HepG2 (cell line): ENCODE measurements around the gene PSKH1. TPM values are rescaled to one million over a fixed set of nuclear protein-coding genes. Genes with fewer than 3 reads are reported as not detected.

ENCODE experiments used
- BRCA1 ChIP-seq: sonication (generic); formaldehyde crosslinking; IDR thresholded peaks from 2 replicates; pipeline ENCODE4 v1.4.0; 2020; ENCODE audit warnings: missing genetic modification reagents
- CBX1 ChIP-seq: IDR thresholded peaks from one replicate; pipeline ENCODE4 v1.6.1; 2016; ENCODE audit warnings: antibody characterized with exemption, low read depth
- HOXA3 ChIP-seq: sonication (generic); formaldehyde crosslinking; IDR thresholded peaks from 2 replicates; pipeline ENCODE4 v1.5.0; 2020; ENCODE audit warnings: missing genetic modification reagents
- ISL2 ChIP-seq: sonication (generic); formaldehyde crosslinking; IDR thresholded peaks from 2 replicates; pipeline ENCODE4 v1.5.0; 2020; ENCODE audit warnings: missing genetic modification reagents
- KDM6A ChIP-seq: IDR thresholded peaks from 2 replicates; pipeline ENCODE4 v1.6.1; 2016; ENCODE audit warnings: low read depth
- NPAS2 ChIP-seq: sonication (generic); formaldehyde crosslinking; IDR thresholded peaks from 2 replicates; pipeline ENCODE4 v1.8.0; 2022; ENCODE audit warnings: mild to moderate bottlenecking, missing genetic modification reagents, borderline replicate concordance
- TAF1 ChIP-seq: sonication (generic); formaldehyde crosslinking; IDR thresholded peaks from 2 replicates; pipeline ENCODE4 v1.4.0; 2020; ENCODE audit warnings: missing genetic modification reagents
- TEAD2 ChIP-seq: sonication (generic); formaldehyde crosslinking; IDR thresholded peaks from 2 replicates; pipeline ENCODE4 v1.9.0; 2021; ENCODE audit warnings: missing genetic modification reagents
- ZKSCAN8 ChIP-seq: IDR thresholded peaks from 2 replicates; pipeline ENCODE4 v1.6.1; 2016; ENCODE audit warnings: borderline replicate concordance, missing genetic modification reagents, missing compliant biosample characterization
- ZNF251 ChIP-seq: sonication (generic); formaldehyde crosslinking; IDR thresholded peaks from 2 replicates; pipeline ENCODE4 v1.9.0; 2021; ENCODE audit warnings: mild to moderate bottlenecking, missing genetic modification reagents
- ZNF292 ChIP-seq: sonication (generic); formaldehyde crosslinking; IDR thresholded peaks from 2 replicates; pipeline ENCODE4 v1.8.1; 2022; ENCODE audit warnings: mild to moderate bottlenecking, low read depth, missing genetic modification reagents, borderline replicate concordance
- ZNF572 ChIP-seq: sonication (generic); formaldehyde crosslinking; IDR thresholded peaks from 2 replicates; pipeline ENCODE4 v1.5.1; 2020; ENCODE audit warnings: mild to moderate bottlenecking, missing genetic modification reagents
- ZSCAN25 ChIP-seq: sonication (generic); formaldehyde crosslinking; IDR thresholded peaks from 2 replicates; pipeline ENCODE4 v1.8.0; 2022; ENCODE audit warnings: mild to moderate bottlenecking, missing genetic modification reagents
- polyA plus RNA-seq, 8 experiments: library from polyadenylated mRNA; depleted of rRNA in 3 of 8; stranded (reverse) in 7 of 8; unstranded in 1 of 8; fragments of >200 nt; fragmentation: Illumina TruSeq in 4 of 8; extraction: Trizol in 4 of 8; gene quantifications; 2 replicates each; pipeline versions ENCODE4 v1.2.1 to v1.2.3, GENCODE V29; 2011 to 2016; ENCODE audit warnings: low read depth in 4 of 8, missing spikeins in 1 of 8, mixed read lengths in 1 of 8; ENCODE audit not compliant: insufficient read depth in 1 of 8
- total RNA-seq, 5 experiments: library from RNA; depleted of rRNA; stranded (reverse); fragments of >200 nt; fragmentation: Illumina TruSeq; extraction: Trizol; gene quantifications; 2 replicates each; pipeline ENCODE4 v1.2.3, GENCODE V29; 2016; ENCODE audit warnings: low read depth in 1 of 5
- TF ChIP-seq, protein P1 (sequence below): sonication (generic); formaldehyde crosslinking; IDR thresholded peaks from 2 replicates; pipeline ENCODE4 v1.4.0; 2020; ENCODE audit warnings: missing genetic modification reagents, mild to moderate bottlenecking, borderline replicate concordance
- TF ChIP-seq, protein P2 (sequence below): sonication (generic); formaldehyde crosslinking; IDR thresholded peaks from 2 replicates; pipeline ENCODE4 v1.4.0; 2020; ENCODE audit warnings: mild to moderate bottlenecking, low read depth, missing genetic modification reagents
- TF ChIP-seq, protein P3 (sequence below): sonication (generic); formaldehyde crosslinking; IDR thresholded peaks from 2 replicates; pipeline ENCODE4 v1.4.0; 2020; ENCODE audit warnings: mild to moderate bottlenecking, missing genetic modification reagents
- TF ChIP-seq, protein P4 (sequence below): sonication (generic); formaldehyde crosslinking; IDR thresholded peaks from 2 replicates; pipeline ENCODE4 v1.5.1; 2020; ENCODE audit warnings: missing genetic modification reagents, mild to moderate bottlenecking, borderline replicate concordance
- TF ChIP-seq, protein P5 (sequence below): sonication (generic); formaldehyde crosslinking; IDR thresholded peaks from 2 replicates; pipeline ENCODE4 v1.5.0; 2020; ENCODE audit warnings: mild to moderate bottlenecking, missing genetic modification reagents
- TF ChIP-seq, protein P6 (sequence below): sonication (generic); formaldehyde crosslinking; IDR thresholded peaks from 2 replicates; pipeline ENCODE4 v1.4.0; 2020; ENCODE audit warnings: mild to moderate bottlenecking, missing genetic modification reagents
- TF ChIP-seq, protein P7 (sequence below): IDR thresholded peaks from 2 replicates; pipeline ENCODE4 v1.6.1; 2016; ENCODE audit warnings: missing compliant biosample characterization, missing genetic modification reagents, borderline replicate concordance

The PSKH1 gene
- total and polyA plus RNA-seq, 2 of the 13 experiments (the other 11 are each of a cell fraction or from before 2014, with no cell fraction given), result 8.4 to 19.1 TPM

DNA sequence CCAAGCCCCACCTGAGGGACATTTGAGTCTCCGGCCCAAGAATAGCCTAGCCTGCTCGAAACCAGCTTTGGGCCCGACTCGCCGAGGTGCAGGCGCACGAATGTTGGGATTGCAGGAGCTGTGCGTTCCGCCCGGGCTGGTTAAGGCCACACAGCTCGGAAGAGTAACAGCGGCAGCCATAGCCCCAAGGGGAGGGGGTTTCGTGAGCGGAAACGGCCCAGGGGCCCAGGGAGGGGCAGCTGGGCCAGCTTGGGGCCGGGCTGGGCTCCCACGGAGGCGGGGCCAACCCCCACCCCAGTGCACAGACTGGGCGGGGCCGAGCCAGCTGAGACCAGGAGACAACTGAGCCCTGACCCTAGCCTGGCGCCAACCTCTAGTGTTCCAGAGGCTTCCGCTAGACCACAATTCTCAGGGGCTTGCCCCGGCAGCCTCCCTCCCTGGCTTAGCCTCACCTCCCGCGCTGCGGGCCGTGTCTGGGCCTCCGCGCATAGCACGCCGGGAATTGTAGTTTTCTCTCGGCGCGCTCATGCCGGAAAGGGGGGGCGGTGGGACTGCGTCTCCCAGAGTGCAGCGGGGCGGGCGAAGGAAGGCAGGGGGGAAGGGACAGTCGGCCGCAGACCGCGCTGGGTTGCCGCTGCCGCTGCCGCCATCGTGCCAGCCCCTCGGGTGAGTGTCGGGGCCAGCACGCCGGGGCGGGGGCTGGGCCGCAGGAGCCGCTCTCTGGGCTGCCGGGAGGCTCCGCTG is 46.6 kb upstream of the PSKH1 start, which contains the start of gene NUTF2 (continued):
- TF ChIP-seq, protein P1, sequence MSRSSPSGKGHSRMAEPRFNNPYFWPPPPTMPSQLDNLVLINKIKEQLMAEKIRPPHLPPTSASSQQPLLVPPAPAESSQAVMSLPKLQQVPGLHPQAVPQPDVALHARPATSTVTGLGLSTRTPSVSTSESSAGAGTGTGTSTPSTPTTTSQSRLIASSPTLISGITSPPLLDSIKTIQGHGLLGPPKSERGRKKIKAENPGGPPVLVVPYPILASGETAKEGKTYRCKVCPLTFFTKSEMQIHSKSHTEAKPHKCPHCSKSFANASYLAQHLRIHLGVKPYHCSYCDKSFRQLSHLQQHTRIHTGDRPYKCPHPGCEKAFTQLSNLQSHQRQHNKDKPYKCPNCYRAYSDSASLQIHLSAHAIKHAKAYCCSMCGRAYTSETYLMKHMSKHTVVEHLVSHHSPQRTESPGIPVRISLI (CRISPR knock-in tag), result no peak; the same call in 1 of the 2 replicates
- TF ChIP-seq, protein P2, sequence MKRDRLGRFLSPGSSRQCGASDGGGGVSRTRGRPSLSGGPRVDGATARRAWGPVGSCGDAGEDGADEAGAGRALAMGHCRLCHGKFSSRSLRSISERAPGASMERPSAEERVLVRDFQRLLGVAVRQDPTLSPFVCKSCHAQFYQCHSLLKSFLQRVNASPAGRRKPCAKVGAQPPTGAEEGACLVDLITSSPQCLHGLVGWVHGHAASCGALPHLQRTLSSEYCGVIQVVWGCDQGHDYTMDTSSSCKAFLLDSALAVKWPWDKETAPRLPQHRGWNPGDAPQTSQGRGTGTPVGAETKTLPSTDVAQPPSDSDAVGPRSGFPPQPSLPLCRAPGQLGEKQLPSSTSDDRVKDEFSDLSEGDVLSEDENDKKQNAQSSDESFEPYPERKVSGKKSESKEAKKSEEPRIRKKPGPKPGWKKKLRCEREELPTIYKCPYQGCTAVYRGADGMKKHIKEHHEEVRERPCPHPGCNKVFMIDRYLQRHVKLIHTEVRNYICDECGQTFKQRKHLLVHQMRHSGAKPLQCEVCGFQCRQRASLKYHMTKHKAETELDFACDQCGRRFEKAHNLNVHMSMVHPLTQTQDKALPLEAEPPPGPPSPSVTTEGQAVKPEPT, result peak; percentile 57; the same call in 1 of the 2 replicates
- TF ChIP-seq NPAS2 (CRISPR knock-in tag) (no peak), HOXA3 (peak; percentile 92), ZSCAN25 (CRISPR knock-in tag) (peak; percentile 83), ZNF251 (no peak), TEAD2 (CRISPR knock-in tag) (no peak), CBX1 (peak; percentile 31), KDM6A (CRISPR knock-in tag) (no peak), ZNF292 (CRISPR knock-in tag) (peak; percentile 71), ISL2 (CRISPR knock-in tag) (no peak; the same call in none of the 2 replicates), BRCA1 (CRISPR knock-in tag) (peak; percentile 33; the same call in 1 of the 2 replicates), ZNF572 (peak; percentile 94; the same call in 1 of the 2 replicates), ZKSCAN8 (CRISPR knock-in tag) (0 out of 2 replicates have a peak, but pooled peaks have one; percentile 32), TAF1 (peak; percentile 71)
- TF ChIP-seq, protein P3, sequence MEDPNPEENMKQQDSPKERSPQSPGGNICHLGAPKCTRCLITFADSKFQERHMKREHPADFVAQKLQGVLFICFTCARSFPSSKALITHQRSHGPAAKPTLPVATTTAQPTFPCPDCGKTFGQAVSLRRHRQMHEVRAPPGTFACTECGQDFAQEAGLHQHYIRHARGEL, result peak; percentile 49; the same call in 1 of the 2 replicates
- TF ChIP-seq, protein P4, sequence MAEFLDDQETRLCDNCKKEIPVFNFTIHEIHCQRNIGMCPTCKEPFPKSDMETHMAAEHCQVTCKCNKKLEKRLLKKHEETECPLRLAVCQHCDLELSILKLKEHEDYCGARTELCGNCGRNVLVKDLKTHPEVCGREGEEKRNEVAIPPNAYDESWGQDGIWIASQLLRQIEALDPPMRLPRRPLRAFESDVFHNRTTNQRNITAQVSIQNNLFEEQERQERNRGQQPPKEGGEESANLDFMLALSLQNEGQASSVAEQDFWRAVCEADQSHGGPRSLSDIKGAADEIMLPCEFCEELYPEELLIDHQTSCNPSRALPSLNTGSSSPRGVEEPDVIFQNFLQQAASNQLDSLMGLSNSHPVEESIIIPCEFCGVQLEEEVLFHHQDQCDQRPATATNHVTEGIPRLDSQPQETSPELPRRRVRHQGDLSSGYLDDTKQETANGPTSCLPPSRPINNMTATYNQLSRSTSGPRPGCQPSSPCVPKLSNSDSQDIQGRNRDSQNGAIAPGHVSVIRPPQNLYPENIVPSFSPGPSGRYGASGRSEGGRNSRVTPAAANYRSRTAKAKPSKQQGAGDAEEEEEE (CRISPR knock-in tag), result peak; percentile 97; the same call in 1 of the 2 replicates
- TF ChIP-seq, protein P5, sequence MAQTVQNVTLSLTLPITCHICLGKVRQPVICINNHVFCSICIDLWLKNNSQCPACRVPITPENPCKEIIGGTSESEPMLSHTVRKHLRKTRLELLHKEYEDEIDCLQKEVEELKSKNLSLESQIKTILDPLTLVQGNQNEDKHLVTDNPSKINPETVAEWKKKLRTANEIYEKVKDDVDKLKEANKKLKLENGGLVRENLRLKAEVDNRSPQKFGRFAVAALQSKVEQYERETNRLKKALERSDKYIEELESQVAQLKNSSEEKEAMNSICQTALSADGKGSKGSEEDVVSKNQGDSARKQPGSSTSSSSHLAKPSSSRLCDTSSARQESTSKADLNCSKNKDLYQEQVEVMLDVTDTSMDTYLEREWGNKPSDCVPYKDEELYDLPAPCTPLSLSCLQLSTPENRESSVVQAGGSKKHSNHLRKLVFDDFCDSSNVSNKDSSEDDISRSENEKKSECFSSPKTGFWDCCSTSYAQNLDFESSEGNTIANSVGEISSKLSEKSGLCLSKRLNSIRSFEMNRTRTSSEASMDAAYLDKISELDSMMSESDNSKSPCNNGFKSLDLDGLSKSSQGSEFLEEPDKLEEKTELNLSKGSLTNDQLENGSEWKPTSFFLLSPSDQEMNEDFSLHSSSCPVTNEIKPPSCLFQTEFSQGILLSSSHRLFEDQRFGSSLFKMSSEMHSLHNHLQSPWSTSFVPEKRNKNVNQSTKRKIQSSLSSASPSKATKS (CRISPR knock-in tag), result peak; percentile 83; the same call in 1 of the 2 replicates
- TF ChIP-seq, protein P6, sequence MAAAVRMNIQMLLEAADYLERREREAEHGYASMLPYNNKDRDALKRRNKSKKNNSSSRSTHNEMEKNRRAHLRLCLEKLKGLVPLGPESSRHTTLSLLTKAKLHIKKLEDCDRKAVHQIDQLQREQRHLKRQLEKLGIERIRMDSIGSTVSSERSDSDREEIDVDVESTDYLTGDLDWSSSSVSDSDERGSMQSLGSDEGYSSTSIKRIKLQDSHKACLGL (CRISPR knock-in tag), result peak; percentile 89; the same call in 1 of the 2 replicates
- TF ChIP-seq, protein P7, sequence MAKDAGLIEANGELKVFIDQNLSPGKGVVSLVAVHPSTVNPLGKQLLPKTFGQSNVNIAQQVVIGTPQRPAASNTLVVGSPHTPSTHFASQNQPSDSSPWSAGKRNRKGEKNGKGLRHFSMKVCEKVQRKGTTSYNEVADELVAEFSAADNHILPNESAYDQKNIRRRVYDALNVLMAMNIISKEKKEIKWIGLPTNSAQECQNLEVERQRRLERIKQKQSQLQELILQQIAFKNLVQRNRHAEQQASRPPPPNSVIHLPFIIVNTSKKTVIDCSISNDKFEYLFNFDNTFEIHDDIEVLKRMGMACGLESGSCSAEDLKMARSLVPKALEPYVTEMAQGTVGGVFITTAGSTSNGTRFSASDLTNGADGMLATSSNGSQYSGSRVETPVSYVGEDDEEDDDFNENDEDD (CRISPR knock-in tag), result peak; percentile 95
